ENCODE measurements around the gene HTR3A. TPM values are rescaled to one million over a fixed set of nuclear protein-coding genes. Genes with fewer than 3 reads are reported as not detected.

The HTR3A gene
- total and polyA plus RNA-seq, 9 of the 15 experiments (the other 6 are each of a cell fraction or from before 2014, with no cell fraction given), result not detected

- TF ChIP-seq ATF2 (CRISPR knock-in tag; IDR thresholded peaks at IDR 0.05), result no peak
- no peak for TF ChIP-seq FOS (IDR thresholded peaks at IDR 0.05; ENCODE audit: extremely low read depth, insufficient read length)
- no peak for TF ChIP-seq ARID3A (IDR thresholded peaks at IDR 0.05; ENCODE audit: borderline replicate concordance, low read depth, low read length)
- TF ChIP-seq HDAC8 (tag; IDR thresholded peaks at IDR 0.05), result no peak
- TF ChIP-seq FOXO4 (CRISPR knock-in tag; IDR thresholded peaks at IDR 0.05), result no peak
- no peak for TF ChIP-seq HMGN3 (IDR thresholded peaks at IDR 0.05; ENCODE audit: borderline replicate concordance, extremely low read depth, insufficient read length, low read depth, low read length)
- TF ChIP-seq E2F8 (IDR thresholded peaks at IDR 0.05; ENCODE audit: low read depth, partially characterized antibody), result no peak
- no peak for TF ChIP-seq CBFA2T3 (IDR thresholded peaks at IDR 0.05)
- TF ChIP-seq BRF1 (IDR thresholded peaks at IDR 0.05; ENCODE audit: borderline replicate concordance, extremely low read depth, insufficient read length), result no peak
- no peak for TF ChIP-seq ARID4B (CRISPR knock-in tag; IDR thresholded peaks at IDR 0.05)
- TF ChIP-seq ARNT (IDR thresholded peaks at IDR 0.05), result no peak
- TF ChIP-seq ZNF174 (CRISPR knock-in tag; IDR thresholded peaks at IDR 0.05), result no peak
- TF ChIP-seq ZFPM2 (CRISPR knock-in tag; IDR thresholded peaks at IDR 0.05), result no peak
- no peak for TF ChIP-seq KDM5B (IDR thresholded peaks at IDR 0.05; ENCODE audit: insufficient replicate concordance, low read depth, low read length)
- TF ChIP-seq STAT5B (CRISPR knock-in tag; IDR thresholded peaks at IDR 0.05), result no peak
- no peak for TF ChIP-seq ZNF79 (CRISPR knock-in tag; IDR thresholded peaks at IDR 0.05; ENCODE audit: low read depth)
Measured at GRCh38 chr11:114036147-114036811, 61.4 kb downstream of the HTR3A start (continued).
